ENCODE measurements around the gene RETREG3.
"Not testable (repeated sequence)": the region's sequence is repeated elsewhere in the genome, so short reads cannot be mapped to it uniquely, and the experiment has no call there.

- TF ChIP-seq EZH2phosphoT487 (IDR thresholded peaks at IDR 0.05; ENCODE audit: borderline replicate concordance); CTCF (IDR thresholded peaks at IDR 0.05 in 2 of 3, conservative IDR thresholded peaks at IDR 0.05 in 1 of 3; ENCODE audit: borderline replicate concordance in 1 of 3, insufficient read depth in 1 of 3, low read depth in 2 of 3, low read length in 2 of 3); SRF (IDR thresholded peaks at IDR 0.05; ENCODE audit: low read depth); EZH2 (IDR thresholded peaks at IDR 0.05); POLR2A (IDR thresholded peaks at IDR 0.05; ENCODE audit: borderline replicate concordance, extremely low read depth, insufficient read depth, insufficient read length); POLR2AphosphoS5 (IDR thresholded peaks at IDR 0.05; ENCODE audit: low read depth, low read length); RAD21 (IDR thresholded peaks at IDR 0.05; ENCODE audit: low read depth); SIN3A (IDR thresholded peaks at IDR 0.05; ENCODE audit: low read depth); FOSL1 (IDR thresholded peaks at IDR 0.05; ENCODE audit: low read depth); TCF7L2 (IDR thresholded peaks at IDR 0.05; ENCODE audit: borderline replicate concordance, extremely low read depth, insufficient read depth, insufficient read length); JUND (IDR thresholded peaks at IDR 0.05); ZNF274 (IDR thresholded peaks at IDR 0.05; ENCODE audit: low read depth, low read length): not testable (repeated sequence)
These were observed 18.0 kb upstream of the RETREG3 start for GRCh38 chr17:42627032-42627764.
